GM18508 (cell line): ENCODE data around the gene KDM7A.
"Not testable (repeated sequence)": the region's sequence is repeated elsewhere in the genome, so short reads cannot be mapped to it uniquely, and the experiment has no call there.

Source experiments
- ATAC-seq: cut with Tn5 transposase; IDR thresholded peaks from one replicate; pipeline ENCODE4 v1.9.1; 2021; ENCODE audit warnings: moderate number of reproducible peaks; ENCODE audit not compliant: insufficient read depth, unreplicated experiment

The KDM7A gene

DNA sequence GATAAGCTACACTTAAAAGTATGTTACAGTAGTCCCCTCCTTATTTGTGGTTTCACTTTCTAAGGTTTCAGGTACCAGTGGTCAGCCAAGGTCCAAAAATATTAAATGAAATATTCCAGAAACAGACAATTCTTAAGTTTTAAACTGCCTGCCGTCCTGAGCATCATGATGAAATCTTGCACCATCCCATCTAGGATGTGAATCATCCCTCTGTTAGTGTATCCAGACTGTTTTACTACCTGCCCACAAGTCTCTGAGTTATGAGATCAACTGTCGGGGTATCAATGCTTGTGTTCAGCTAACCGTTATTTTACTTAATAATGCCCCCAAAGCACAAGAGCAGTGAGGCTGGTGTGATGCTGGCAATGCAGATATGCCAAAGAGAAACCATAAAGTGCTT is 11.4 kb downstream of the KDM7A start:
- ATAC-seq, result no peak

DNA sequence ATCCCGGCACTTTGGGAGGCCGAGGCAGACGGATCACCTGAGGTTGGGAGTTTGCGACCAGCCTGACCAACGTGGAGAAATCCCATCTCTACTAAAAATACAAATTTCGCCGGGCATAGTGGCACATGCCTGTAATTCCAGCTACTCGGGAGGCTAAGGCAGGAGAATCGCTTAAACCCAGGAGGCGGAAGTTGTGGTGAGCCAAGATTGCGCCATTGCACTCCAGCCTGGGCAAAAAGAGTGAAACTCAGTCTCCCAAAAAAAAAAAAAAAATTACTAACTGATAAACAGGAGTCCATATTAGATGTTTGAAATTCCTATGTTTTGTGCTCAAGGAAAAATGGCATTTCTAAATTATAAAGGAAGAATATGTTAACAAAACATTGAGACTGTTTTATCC is 14.7 kb downstream of the KDM7A start:
- ATAC-seq, result not testable (repeated sequence)

DNA sequence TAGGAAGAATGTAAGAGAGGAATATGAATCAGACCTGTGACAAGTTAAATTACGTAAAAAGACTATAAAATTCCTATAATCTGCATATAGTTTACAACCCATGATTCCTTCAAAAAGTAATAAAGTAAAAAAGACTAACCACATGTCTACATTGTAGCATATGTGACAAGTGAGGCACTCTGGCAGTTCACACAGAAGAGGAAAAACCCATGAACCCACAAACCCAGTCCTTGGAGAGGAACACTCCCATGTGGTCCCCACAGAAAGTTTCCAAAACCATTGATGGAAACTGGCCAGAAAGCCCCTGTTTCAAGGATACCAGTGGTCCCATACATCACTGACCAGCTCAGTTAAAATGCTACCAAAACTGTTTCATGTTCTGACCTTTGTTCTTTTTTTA is 15.7 kb downstream of the KDM7A start:
- no peak for ATAC-seq

DNA sequence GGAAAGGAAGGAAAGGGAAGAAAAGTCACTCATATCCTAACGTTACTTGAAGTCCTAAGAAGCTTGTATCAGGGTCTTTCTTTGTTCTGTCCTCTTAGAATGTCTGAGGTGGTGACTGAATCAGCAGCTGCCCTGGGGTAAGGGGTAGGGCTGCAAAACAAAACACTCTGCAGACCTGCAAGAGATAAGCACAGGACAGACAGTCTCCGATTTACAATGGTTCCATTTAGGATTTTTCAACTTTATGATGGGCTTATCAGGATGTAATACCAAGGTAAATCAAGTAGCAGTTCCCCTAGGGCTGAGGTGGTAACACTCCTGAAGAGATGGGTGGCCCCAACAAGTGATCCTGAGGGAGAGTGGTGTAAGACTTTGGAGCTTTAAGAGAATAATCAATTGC is 16.5 kb downstream of the KDM7A start:
- no peak for ATAC-seq

DNA sequence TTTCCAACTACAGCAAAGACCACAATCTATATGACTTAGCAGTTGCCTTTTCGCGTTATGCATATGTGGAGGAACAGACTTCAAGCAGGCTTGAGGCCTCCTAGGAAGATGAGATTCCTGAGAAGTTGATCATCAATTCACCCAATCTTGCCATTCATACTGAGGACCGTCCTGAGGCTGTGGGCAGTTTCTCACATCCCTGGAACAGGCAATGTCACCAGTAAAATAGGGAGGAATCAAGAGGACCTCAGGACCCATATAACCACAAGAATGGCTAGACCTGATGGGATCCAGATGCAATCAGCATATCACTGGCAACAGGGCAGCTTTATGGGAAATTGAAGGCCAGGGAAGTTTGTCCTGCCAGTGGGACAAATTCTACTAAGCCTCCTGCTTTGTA is 17.3 kb downstream of the KDM7A start:
- no peak for ATAC-seq

GRCh38 chr7:140156460-140157080 is 20.2 kb downstream of the KDM7A start:
- no peak for ATAC-seq

DNA sequence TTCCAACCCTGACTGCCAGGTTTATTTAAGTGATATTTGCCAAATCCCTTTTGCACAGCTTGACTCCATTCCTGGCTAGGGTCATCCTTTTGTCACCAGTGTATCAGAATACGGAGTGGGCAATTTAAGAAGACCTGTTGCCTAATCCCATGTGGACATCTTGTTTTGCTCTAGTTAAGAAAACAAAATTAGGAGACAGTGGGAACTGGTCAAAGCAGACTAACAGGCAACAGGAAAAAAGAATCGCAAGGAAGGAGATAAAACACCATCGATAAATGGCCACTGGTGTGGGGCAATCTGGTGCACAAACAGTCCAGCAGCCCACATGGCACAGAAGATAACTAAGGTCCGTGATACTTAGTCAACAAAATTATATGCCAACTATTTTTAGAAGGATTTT is 21.4 kb downstream of the KDM7A start:
- no peak for ATAC-seq

- ATAC-seq, result no peak
Measured at GRCh38 chr7:140153666-140154161, 23.1 kb downstream of the KDM7A start.

GRCh38 chr7:140146574-140146973 is 30.2 kb downstream of the KDM7A start:
- ATAC-seq, result no peak

GRCh38 chr7:140145709-140146108 is 31.1 kb downstream of the KDM7A start:
- no peak for ATAC-seq

GRCh38 chr7:140144821-140145220 is 32.0 kb downstream of the KDM7A start:
- no peak for ATAC-seq

GRCh38 chr7:140143997-140144396 is 32.8 kb downstream of the KDM7A start:
- ATAC-seq, result no peak

- ATAC-seq, result no peak
Measured at GRCh38 chr7:140142031-140142430, 34.8 kb downstream of the KDM7A start.

DNA sequence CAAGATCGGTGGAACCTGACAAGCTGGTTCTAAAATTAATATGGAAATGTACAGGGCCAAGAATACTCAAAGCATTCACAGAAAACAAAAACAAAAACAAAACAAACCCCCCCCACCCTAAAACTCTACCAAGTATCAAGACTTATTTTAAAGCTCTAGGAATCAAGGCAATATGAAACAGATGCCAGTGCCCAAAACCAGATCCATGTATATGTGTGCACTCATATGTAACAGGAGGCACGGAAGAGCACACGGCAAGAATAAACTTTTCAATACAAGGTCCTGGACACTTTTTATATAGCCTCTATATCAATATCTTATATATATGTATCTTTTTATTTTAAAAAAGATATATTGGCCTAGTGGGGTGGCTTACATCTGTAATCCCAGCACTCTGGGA is 35.5 kb downstream of the KDM7A start:
- no peak for ATAC-seq

GRCh38 chr7:140137078-140137477 is 39.7 kb downstream of the KDM7A start:
- ATAC-seq, result no peak

DNA sequence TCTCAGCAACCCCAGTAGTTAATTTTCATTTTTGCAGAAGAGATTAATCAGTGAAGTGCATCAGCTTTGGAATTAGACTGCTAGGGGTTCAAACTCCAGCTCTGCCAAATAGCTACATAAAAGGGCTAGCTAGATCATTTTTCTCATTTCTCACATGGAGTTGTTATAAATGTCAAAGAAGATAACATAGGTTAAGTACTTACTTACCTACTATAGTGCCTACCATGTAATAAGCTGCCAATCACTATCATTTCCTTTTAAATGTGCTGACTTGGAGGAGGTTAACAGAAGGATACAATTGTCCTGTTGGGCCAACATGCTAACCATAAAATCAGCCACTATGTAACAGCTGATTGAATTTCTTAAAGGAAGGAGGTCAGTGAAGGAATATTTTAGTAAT is 40.7 kb downstream of the KDM7A start:
- no peak for ATAC-seq

GRCh38 chr7:140134039-140134438 is 42.7 kb downstream of the KDM7A start:
- no peak for ATAC-seq

DNA sequence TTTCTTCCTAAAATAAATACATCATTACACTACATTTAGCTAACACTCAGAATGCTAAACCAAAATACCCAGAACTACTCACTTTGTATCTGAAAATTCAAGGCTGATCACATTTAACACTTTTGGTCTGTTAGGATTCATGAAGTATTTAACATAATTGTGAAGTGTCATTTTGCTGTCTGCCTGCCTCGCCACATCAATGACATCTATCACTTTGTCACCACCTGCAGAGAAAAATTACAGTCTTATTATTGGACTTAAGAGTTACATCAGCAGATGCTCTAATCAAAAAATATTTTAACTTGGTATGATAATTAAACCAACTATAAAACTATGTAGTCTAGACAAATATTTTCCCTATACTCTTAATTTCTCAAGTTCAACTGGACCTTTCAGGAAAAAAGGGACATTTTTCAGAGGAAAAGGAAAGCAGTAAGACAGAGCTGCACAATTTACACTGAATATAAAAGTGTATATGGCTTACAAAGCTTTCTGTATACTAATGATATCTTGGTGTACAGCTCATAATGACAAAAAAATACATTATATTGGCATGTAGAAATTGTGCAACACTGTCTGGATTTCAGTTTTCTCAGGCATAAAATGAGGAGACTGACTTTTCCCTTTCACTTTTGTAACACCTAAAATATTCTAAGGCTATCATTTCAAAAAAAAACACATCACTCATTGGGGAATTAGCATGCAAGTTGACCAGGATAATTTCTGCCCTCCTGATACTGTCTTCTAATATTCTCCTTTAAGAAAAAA is 49.2 kb downstream of the KDM7A start:
- no peak for ATAC-seq

GRCh38 chr7:140126435-140127034 is 50.2 kb downstream of the KDM7A start:
- no peak for ATAC-seq

DNA sequence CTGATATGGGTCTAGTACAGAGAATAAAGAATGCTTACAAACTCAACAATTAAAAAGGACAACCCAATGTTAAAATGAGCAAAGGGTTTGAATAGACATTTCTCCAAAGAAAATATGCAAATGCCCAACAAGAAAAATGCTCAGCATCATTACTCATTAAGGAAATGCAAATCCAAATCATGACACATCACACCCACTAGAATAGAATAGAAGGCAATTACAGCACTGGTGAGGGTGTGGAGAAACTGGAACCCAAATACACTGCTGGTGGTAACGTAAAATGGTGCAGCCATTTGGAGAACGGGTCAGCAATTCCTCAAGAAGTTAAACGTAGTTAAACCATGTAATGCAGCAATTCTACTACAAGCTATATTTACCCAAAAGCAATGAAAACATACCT is 53.8 kb downstream of the KDM7A start:
- ATAC-seq, result no peak

GRCh38 chr7:140121326-140121725 is 55.5 kb downstream of the KDM7A start:
- ATAC-seq, result no peak

DNA sequence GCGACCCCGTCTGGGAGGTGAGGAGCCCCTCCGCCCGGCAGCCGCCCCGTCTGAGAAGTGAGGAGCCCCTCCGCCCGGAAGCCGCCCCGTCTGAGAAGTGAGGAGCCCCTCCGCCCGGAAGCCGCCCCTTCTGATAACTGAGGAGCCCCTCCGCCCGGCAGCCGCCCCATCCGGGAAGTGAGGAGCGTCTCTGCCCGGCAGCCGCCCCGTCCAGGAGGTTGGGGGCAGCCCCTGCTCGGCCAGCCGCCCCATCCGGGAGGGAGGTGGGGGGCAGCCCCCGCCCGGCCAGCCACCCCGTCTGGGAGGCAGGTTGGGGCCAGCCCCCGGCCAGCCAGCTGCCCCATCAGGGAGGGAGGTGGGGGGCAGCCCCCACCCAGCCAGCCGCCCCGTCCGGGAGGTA is 62.0 kb downstream of the KDM7A start:
- ATAC-seq, result not testable (repeated sequence)
